Urothelium cell line (cell line): ENCODE results near the gene MUC5AC.

ENCODE experiments used
- DNase-seq: peaks from one replicate; pipeline ENCODE4 v3.0.0; 2011; ENCODE audit warnings: low spot score, mixed read lengths
- FAIRE-seq: peaks from 2 replicates; lab custom pipeline; 2011; peaks lifted over from hg19 to GRCh38; lab: Jason Lieb, UNC

The MUC5AC gene

DNA sequence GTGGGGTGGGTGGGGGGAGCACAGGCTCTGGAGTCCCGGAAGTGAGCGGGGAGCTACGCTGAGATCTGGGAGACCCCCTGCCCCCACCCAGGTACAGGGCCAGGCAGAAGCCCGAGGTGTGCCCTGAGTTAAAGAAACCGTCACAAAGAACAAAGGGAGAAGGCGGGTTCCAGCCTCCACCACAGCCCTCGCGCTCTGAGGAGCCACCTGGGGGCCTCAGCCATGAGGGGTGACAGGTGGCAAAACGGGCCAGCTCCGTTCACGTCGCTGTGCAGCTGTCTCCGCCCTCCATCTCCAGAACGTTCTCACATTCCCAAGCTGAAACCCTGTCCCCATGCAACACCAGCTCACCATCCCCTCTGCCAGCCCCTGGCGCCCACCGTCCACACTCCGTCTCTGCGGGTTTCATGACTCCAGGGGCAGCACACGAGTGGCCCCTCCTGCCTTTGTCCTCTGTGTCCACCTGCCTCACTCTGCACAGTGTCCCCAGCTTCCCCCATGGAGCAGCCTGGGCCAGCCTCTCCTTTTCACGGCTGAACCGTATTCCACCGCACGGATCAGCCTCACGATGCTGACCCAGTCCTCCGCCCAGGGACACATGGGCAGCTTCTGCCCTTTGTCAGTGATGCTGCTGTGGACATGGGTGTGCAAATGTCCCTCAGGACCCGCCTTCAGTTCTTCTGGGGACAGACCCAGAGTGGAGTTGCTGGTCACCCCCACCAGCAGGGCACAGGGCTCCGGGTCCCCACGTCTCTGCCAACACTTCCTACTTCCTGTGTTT, 63.4 kb downstream of the MUC5AC start:
- FAIRE-seq (no peak), DNase-seq (no peak)

GRCh38 chr11:1221848-1222311, 64.1 kb downstream of the MUC5AC start:
- FAIRE-seq = no peak

DNA sequence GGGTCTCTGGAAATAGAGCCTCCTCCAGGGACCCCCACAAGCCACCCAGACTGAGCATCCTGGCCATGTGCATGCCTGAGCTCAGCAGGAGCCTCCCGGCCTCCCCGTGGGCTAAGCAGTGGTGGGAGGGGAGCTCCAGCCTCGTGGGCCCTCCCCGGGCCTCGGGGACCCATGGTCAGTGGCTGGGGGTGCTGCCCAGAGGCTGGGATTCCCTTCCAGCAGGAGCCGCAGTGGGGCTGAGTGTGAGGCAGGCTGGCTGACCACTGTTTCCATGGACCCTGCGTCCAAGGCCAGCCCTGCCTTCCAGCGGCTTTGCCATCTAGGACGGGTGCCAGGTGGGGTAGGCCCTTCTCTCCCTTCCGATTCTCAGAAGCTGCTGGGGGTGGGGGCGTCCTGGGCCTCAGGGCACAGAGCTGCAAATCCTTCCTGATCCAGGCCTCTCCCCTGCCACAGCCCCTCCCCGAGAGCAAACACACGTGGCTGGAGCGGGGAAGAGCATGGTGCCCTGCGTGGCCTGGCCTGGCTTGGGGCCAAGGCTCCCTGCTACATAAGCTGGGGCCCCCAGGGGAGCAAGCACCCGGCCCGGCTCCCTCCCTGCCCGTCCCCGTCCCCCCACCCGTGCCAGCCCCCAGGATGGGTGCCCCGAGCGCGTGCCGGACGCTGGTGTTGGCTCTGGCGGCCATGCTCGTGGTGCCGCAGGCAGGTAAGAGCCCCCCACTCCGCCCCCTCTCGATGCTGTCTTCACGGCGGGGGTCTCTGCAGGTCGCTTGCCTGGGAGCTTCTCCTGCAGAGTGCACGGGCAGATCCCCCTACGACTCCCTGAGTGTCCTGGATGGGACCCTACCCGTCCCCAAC, 65.0 kb downstream of the MUC5AC start, which contains the start of gene MUC5B:
MUC5B (plus strand) TSS at position 576 of the 855 bp plus-strand sequence; CDS start at position 634, 58 bp downstream.
- FAIRE-seq (no peak), DNase-seq (no peak)

More at GRCh38 chr11:1221848-1222311, 64.1 kb downstream of the MUC5AC start:
- DNase-seq = no peak

GRCh38 chr11:1223346-1224110, 65.8 kb downstream of the MUC5AC start:
- no peak for FAIRE-seq
- no peak for DNase-seq

DNA sequence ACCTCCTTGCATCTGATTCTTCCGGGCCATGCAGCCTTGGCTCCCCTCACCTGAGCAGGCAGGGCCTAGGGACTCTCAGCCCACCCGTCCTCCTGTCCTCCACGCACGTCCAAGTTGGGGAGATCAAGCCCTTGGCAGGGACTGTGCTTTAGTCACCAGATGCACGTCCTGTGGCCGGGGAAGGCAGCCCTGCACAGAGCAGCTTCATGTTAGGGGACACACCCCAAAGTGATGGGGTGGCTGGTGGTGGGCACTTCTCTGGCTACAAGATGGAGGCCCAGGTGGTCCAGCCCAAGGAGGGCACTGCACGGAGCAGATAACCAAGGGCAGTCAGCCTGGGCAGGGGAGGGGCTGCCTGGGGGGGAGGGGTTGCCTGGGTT, 66.3 kb downstream of the MUC5AC start:
- no peak for DNase-seq

GRCh38 chr11:1224491-1225385, 67.0 kb downstream of the MUC5AC start:
- FAIRE-seq = no peak
- no peak for DNase-seq

More for the DNA sequence above, 66.3 kb downstream of the MUC5AC start:
- FAIRE-seq = no peak

DNA sequence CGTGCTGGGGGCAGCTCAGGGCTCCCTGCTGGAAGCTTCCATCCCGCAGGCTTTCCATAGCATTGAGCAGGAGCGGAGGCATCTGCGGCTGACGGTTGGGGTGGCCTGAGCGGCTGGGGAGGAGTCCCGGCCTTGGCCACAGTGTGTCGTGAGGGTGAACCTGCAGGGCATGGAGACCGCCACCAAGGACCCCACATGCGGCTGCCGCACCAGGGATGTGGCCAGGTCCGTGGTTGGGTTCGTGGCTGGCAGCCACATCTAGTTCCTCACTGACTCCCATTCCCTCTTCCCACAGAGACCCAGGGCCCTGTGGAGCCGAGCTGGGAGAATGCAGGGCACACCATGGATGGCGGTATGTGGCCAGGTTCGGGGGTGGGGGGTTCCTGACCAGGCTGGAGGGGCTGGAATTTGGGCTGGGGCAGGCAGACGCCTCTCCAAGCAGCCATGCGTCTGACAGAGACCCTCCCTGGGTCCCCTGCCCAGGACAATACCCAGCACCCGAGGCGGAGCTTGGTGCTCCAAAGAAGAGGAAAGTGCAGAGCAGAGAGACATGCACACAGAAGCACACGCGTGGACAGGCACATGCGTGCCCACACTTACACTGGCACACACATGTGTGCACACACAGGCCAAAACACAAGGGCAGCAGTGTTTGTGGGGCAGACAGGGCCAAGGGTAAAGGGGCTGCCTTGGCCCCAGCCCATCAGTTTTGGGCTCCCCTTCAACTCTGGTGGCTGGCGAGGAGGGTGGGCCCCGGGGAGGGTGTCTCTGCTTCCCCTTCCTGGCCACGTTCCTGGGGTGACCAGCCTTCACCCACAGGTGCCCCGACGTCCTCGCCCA, 67.9 kb downstream of the MUC5AC start:
- no peak for DNase-seq
- no peak for FAIRE-seq

DNA sequence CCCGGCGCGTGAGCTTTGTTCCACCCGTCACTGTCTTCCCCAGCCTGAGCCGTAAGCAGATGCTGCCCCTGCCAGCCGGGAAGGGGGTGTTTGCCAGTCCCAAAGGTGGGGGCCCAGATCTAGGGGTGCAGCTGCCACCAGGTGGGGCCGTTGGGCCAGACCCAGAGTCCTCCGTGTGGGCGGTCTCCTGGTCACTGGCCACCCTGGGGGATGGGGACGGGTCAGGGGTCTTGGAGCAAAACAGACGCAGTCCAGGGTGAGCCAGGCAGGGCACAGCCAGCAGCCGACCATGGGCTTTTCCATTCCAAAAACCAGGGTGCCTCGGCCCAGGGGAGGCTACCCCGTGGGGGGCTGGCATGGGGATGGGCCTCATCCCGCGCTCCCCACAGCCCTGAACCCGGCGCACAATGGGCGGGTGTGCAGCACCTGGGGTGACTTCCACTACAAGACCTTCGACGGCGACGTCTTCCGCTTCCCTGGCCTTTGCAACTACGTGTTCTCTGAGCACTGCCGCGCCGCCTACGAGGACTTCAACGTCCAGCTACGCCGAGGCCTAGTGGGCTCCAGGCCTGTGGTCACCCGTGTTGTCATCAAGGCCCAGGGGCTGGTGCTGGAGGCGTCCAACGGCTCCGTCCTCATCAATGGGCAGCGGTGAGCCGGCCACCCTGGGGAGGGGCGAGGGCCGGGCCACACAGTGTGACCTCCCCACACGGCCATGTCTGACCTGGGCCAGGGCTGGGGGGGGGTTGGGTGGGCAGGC, 68.7 kb downstream of the MUC5AC start:
- DNase-seq (no peak), FAIRE-seq (no peak)

DNA sequence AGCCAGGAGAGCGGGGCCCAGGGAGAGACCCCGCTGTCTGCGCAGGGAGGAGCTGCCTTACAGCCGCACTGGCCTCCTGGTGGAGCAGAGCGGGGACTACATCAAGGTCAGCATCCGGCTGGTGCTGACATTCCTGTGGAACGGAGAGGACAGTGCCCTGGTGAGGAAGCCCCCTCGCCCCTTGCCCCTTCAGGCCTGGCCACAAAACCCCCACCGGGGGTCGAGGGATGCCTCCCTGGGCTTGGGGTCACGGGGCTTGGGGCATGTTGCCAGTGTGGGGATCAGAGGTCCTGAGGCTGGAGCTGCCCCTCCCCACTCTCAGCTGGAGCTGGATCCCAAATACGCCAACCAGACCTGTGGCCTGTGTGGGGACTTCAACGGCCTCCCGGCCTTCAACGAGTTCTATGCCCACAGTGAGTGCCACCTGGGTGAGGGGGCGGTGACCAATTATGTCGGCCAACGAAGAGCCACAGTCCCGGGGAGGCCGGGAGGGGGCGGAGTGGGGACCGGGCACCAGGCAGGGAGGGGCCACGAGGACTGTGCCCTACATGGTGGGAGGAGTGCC, 69.3 kb downstream of the MUC5AC start:
- FAIRE-seq (no peak), DNase-seq (no peak)

- FAIRE-seq (no peak), DNase-seq (no peak)
Observed at GRCh38 chr11:1227551-1228100, 69.9 kb downstream of the MUC5AC start.

- FAIRE-seq (no peak), DNase-seq (no peak)
Observed at GRCh38 chr11:1228101-1228821, 70.5 kb downstream of the MUC5AC start.

GRCh38 chr11:1228921-1229451, 71.2 kb downstream of the MUC5AC start:
- DNase-seq (no peak), FAIRE-seq (no peak)

- DNase-seq = no peak
- no peak for FAIRE-seq
Observed at GRCh38 chr11:1229471-1230120, 71.8 kb downstream of the MUC5AC start.

GRCh38 chr11:1230121-1230455, 72.3 kb downstream of the MUC5AC start:
- FAIRE-seq (no peak), DNase-seq (no peak)

DNA sequence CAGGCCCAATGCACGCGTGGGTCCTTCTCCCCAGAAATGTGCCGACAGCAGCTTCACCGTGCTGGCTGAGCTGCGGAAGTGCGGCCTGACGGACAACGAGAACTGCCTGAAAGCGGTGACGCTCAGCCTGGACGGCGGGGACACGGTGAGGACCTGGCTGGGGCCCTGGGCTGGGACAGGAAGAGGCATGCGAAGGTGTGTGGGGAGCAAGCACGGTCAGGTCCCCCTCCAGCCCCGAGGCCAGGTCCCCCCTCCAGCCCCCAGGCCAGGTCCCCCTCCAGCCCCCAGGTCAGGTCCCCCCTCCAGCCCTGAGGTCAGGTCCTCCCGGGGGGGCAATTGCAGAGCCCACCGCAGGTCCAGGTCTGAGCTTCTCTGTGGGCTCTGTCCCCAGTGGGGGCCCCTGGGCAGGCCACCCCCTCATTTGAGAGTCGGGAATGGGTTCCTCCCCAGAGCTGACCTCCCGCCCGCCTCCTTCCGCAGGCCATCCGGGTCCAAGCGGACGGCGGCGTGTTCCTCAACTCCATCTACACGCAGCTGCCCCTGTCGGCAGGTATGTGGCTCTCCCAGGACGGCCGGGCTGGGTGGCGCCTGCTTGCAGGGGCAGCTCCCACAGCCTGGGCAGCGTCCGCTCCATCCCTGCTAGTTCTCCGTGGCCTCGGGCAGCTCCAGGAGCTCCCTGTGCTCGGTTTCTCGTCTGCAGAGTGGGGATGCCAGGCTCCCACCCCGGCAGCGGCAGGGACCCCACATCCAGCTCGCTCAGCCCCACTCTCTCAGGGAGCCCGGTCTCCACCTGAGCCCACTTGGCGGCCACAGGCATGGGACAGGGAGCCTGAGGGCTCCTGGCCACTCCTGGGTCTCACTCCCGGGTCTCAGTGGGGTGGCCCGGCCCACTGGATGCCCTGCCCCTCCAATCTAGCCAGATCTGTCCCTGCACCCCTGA, 73.0 kb downstream of the MUC5AC start:
- DNase-seq (peak; percentile 44), FAIRE-seq (no peak)
